OCI-LY7 (cell line): ENCODE data around the gene CFP. TPM values are rescaled to one million over a fixed set of nuclear protein-coding genes. Genes with fewer than 3 reads are reported as not detected.

ENCODE experiments used
- BruUV-seq: library from RNA; stranded (reverse); fragments of 400-500 nt; replicated peaks from 2 replicates; lab custom pipeline; 2021; lab: Mats Ljungman, UMichigan
- CTCF ChIA-PET: fragments of 300-600 bp; sonication (Branson Sonifier 250); formaldehyde crosslinking; loops from one replicate; lab custom pipeline; 2022; ENCODE audit warnings: antibody characterized with exemption; ENCODE audit not compliant: unreplicated experiment; lab: Charles Lee
- POLR2A ChIA-PET: fragments of 300-600 bp; sonication (Branson Sonifier 250); formaldehyde crosslinking; loops from one replicate; lab custom pipeline; 2022; ENCODE audit warnings: antibody characterized with exemption; lab: Charles Lee
- DNase-seq: peaks from one replicate; pipeline ENCODE4 v3.0.0-alpha.2; 2015; ENCODE audit warnings: low spot score
- H2AFZ ChIP-seq: fragments of 200-600 bp; sonication (generic), shearing (Covaris generic); 2 replicates; pipeline ENCODE4 v1.6.1; 2014; ENCODE audit warnings: mild to moderate bottlenecking, antibody characterized with exemption, low read length, moderate library complexity
- H3K27ac ChIP-seq: fragments of 200-600 bp; sonication (generic); 2 replicates; pipeline ENCODE4 v1.5.1; 2014; ENCODE audit warnings: mixed run types, low read depth, mild to moderate bottlenecking, moderate library complexity, low read length, inconsistent platforms; ENCODE audit not compliant: poor library complexity, severe bottlenecking
- H3K36me3 ChIP-seq: fragments of 200-600 bp; sonication (generic); 2 replicates; pipeline ENCODE4 v1.6.1; 2014; ENCODE audit warnings: mild to moderate bottlenecking, antibody characterized with exemption, low read length, moderate library complexity, mixed read lengths; ENCODE audit not compliant: insufficient read depth
- H3K4me1 ChIP-seq: fragments of 200-600 bp; sonication (generic); 2 replicates; pipeline ENCODE4 v1.5.1; 2014; ENCODE audit warnings: mild to moderate bottlenecking, low read length; ENCODE audit not compliant: insufficient read depth, poor library complexity, severe bottlenecking
- H3K4me2 ChIP-seq: fragments of 200-600 bp; sonication (generic); 2 replicates; pipeline ENCODE4 v1.6.1; 2014; ENCODE audit warnings: mild to moderate bottlenecking, low read length
- H3K4me3 ChIP-seq: fragments of 200-600 bp; sonication (generic); 2 replicates; pipeline ENCODE4 v1.5.1; 2014; ENCODE audit warnings: mild to moderate bottlenecking, low read depth, low read length; ENCODE audit not compliant: poor library complexity, severe bottlenecking
- H3K79me2 ChIP-seq: fragments of 200-600 bp; sonication (generic); 2 replicates; pipeline ENCODE4 v1.6.1; 2016; ENCODE audit warnings: low read depth, mild to moderate bottlenecking, low read length, moderate library complexity, mixed read lengths; ENCODE audit not compliant: insufficient read depth
- H3K9me2 ChIP-seq: fragments of 200-600 bp; sonication (generic); 2 replicates; pipeline ENCODE4 v1.6.1; 2016; ENCODE audit warnings: mild to moderate bottlenecking, low read length, mixed read lengths; ENCODE audit not compliant: insufficient read depth
- H3K9me3 ChIP-seq: fragments of 200-600 bp; sonication (generic); 2 replicates; pipeline ENCODE4 v1.6.1; 2014; ENCODE audit warnings: mild to moderate bottlenecking, mixed run types, low read length, mixed read lengths
- H4K20me1 ChIP-seq: fragments of 200-600 bp; sonication (generic); 2 replicates; pipeline ENCODE4 v1.6.1; 2014; ENCODE audit warnings: mild to moderate bottlenecking, antibody characterized with exemption, low read length, moderate library complexity, mixed read lengths; ENCODE audit not compliant: insufficient read depth
- EZH2phosphoT487 ChIP-seq: fragments of 200-600 bp; sonication (generic); IDR thresholded peaks from 2 replicates; pipeline ENCODE4 v1.6.1; 2018; ENCODE audit warnings: low read depth, borderline replicate concordance, mild to moderate bottlenecking, mixed run types, antibody characterized with exemption, low read length, moderate library complexity, mixed read lengths
- intact Hi-C: fragments of 100-400 bp; cut with micrococcal nuclease; formaldehyde crosslinking; loops from one replicate; pipeline ENCODE4 v1.10.0; 2022; ENCODE audit not compliant: unreplicated experiment
- total RNA-seq, 2 experiments: library from RNA; depleted of rRNA in 1 of 2; stranded (reverse); fragments of >200 nt in 1 of 2; shearing (Covaris generic) in 1 of 2; gene quantifications; 2 replicates each; pipeline ENCODE4 v1.2.3, GENCODE V29; 2014 to 2022
- TF ChIP-seq, protein P1 (sequence below): fragments of 200-600 bp; sonication (generic); conservative IDR thresholded peaks from 2 replicates; pipeline ENCODE4 v1.5.1; 2014; ENCODE audit warnings: mild to moderate bottlenecking, antibody characterized with exemption, low read length, moderate library complexity, mixed read lengths

Gene CFP
- total RNA-seq, 2 experiments from 2014 or later: 4.2 to 4.7 TPM

DNA sequence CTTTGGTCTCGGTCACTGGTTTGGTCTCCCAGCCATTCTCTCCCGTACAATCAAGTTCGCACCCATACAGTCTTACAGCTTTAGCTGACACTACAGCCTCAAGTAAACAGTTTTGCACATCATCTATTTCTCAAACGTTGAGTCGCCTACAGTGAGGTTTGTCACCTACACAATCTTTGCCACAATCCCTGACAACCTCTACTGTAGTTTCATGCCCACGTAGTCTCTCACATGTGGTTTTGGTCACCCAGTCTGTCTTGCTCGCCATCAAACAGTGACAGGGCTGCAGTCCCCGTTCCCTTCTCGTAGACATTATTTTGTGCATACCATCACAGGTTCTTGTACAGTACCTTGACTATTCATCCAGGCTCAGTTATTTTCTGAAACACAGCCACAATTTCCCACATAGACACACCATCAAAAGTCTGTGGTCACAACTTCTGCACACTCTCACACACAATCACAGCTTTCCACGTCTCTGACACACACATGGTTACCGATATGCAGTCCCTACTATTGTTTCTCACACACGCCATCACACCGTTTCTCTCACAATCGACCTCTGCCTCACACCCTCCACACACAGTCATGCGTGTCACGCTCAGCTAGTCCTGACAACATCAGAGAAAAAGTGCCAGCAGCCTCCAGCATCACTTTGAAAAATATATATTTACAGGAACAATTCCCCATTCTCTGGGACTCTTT is 5.3 kb upstream of the CFP start:
- no TSS peak for BruUV-seq
- Histone ChIP-seq H3K79me2 (no peaks in the 10 kb centered on the region), H3K36me3 (peaks cover 48% of the 10 kb centered on the region), H3K4me3 (no peak overlapping the region), H2AFZ (no peak overlapping the region), H3K9me2 (no peaks in the 10 kb centered on the region), H3K4me1 (peaks cover 4% of the 10 kb centered on the region), H3K9me3 (no peaks in the 10 kb centered on the region), H3K27ac (no peak overlapping the region), H4K20me1 (no peaks in the 10 kb centered on the region), H3K4me2 (no peak overlapping the region)
- POLR2A ChIA-PET: no interaction called here
- CTCF ChIA-PET: no interaction called here
- intact Hi-C loops: no loop called here
- no peak for DNase-seq
- no peak for TF ChIP-seq EZH2phosphoT487
- TF ChIP-seq, protein P1, sequence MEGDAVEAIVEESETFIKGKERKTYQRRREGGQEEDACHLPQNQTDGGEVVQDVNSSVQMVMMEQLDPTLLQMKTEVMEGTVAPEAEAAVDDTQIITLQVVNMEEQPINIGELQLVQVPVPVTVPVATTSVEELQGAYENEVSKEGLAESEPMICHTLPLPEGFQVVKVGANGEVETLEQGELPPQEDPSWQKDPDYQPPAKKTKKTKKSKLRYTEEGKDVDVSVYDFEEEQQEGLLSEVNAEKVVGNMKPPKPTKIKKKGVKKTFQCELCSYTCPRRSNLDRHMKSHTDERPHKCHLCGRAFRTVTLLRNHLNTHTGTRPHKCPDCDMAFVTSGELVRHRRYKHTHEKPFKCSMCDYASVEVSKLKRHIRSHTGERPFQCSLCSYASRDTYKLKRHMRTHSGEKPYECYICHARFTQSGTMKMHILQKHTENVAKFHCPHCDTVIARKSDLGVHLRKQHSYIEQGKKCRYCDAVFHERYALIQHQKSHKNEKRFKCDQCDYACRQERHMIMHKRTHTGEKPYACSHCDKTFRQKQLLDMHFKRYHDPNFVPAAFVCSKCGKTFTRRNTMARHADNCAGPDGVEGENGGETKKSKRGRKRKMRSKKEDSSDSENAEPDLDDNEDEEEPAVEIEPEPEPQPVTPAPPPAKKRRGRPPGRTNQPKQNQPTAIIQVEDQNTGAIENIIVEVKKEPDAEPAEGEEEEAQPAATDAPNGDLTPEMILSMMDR: no peak

DNA sequence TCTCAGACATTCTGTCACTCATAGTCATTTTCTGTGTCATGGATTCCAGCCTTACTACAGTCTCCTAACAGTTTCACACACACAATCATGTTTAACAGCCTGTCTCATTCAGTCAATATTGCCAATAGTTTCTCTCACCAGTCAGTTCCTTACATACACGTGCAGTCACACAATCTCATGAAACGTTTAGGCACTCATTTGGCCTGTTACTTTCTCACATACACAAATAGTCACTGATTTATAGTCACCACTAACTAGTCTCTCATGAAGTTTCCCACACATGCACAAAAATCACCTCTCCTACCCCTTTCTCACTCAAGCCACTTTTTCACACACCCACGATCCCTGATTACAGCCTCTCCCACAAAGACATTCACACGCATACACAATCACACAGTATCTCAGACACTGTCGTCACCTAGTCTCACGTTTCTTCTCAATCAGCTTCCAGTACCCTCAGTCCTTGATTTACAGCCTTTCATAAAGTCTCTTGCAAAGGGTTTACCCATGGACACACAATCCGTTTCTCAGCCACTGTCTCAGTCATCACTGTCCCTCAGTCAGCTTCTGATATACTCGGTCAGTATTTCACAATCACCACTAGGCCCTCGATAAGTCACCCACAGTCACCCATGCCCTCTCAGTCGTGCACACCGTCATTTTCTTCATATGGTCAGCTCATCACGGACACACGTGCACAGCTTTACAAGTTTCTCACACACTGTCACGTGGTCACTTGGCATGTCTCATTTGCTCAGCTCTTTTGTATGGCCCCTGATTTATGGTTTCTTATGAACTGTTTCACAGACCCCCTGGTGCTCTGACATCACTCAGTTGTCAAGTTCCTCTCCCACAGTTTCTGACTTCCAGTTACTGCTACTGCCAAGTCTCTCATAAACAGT is 4.2 kb upstream of the CFP start:
- Histone ChIP-seq H3K4me3 (no peak overlapping the region), H3K27ac (no peak overlapping the region), H3K4me1 (peaks cover 15% of the 10 kb centered on the region), H3K4me2 (no peak overlapping the region), H3K79me2 (no peaks in the 10 kb centered on the region), H3K36me3 (peaks cover 37% of the 10 kb centered on the region), H4K20me1 (no peaks in the 10 kb centered on the region), H2AFZ (no peak overlapping the region), H3K9me3 (no peaks in the 10 kb centered on the region), H3K9me2 (no peaks in the 10 kb centered on the region)
- TF ChIP-seq, protein P1: no peak
- no peak for TF ChIP-seq EZH2phosphoT487
- no peak for DNase-seq
- ChIA-PET CTCF (no interaction called here), POLR2A (no interaction called here)
- intact Hi-C loops: no loop called here
- no TSS peak for BruUV-seq

DNA sequence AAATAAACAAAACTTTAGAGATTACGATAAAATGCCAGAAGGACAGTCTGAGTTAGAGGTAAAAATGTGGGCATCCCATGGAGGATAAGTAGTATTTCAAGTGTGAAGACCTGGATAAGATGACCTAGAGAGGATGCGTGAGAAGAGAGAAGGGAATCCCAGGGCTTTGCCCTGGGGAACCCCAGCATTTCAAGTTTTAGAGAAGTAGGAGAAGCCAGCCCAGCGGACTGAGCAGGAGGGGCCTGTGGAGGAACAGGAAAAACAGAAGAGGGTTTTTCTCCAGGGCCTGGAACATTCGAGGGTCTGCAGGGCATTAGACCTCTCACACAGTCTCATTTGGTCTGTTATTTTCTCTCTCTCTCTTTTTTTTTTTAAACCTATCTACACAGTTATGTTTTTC is 2.9 kb upstream of the CFP start:
- intact Hi-C loops: no loop called here
- BruUV-seq: no TSS peak
- Histone ChIP-seq H3K4me3 (no peak overlapping the region), H3K4me1 (peaks cover 17% of the 10 kb centered on the region), H2AFZ (no peak overlapping the region), H3K27ac (no peak overlapping the region), H4K20me1 (no peaks in the 10 kb centered on the region), H3K4me2 (no peak overlapping the region), H3K79me2 (no peaks in the 10 kb centered on the region), H3K9me3 (no peaks in the 10 kb centered on the region), H3K9me2 (no peaks in the 10 kb centered on the region), H3K36me3 (peaks cover 24% of the 10 kb centered on the region)
- TF ChIP-seq, protein P1: no peak
- no peak for TF ChIP-seq EZH2phosphoT487
- no peak for DNase-seq
- CTCF ChIA-PET: no interaction called here
- POLR2A ChIA-PET: no interaction called here
